Panc1 (cell line): ENCODE measurements around the gene ANG.

Source experiments
- CTCF ChIP-seq: fragments of 450-650 bp; IDR thresholded peaks from 2 replicates; pipeline ENCODE4 v1.5.1; 2017; ENCODE audit warnings: mild to moderate bottlenecking
- POLR2AphosphoS5 ChIP-seq: IDR thresholded peaks from 2 replicates; pipeline ENCODE4 v1.6.1; 2012; ENCODE audit warnings: mild to moderate bottlenecking, low read depth, low read length, moderate library complexity
- TCF7L2 ChIP-seq: IDR thresholded peaks from 2 replicates; pipeline ENCODE4 v1.6.1; 2011; ENCODE audit warnings: mild to moderate bottlenecking, low read depth, low read length, inconsistent platforms

GRCh38 chr14:20683891-20684661 lies 4.5 kb upstream of the ANG start, which contains the start of gene RNASE4:
- TF ChIP-seq TCF7L2 (peak; percentile 91), CTCF (no peak), POLR2AphosphoS5 (0 out of 2 replicates have a peak, but pooled peaks have one; percentile 20)
